H1 (cell line): Measurements from ENCODE around the gene PRLHR. TPM values are rescaled to one million over a fixed set of nuclear protein-coding genes. Genes with fewer than 3 reads are reported as not detected.

Source experiments
- CHD1 ChIP-seq: IDR thresholded peaks from 2 replicates; pipeline ENCODE4 v1.6.1; 2012; ENCODE audit warnings: low read depth, low read length, improper control_type of control experiment
- FOSL1 ChIP-seq: IDR thresholded peaks from 2 replicates; pipeline ENCODE4 v1.6.1; 2011; ENCODE audit warnings: mild to moderate bottlenecking, low read depth, low read length, moderate library complexity; ENCODE audit not compliant: insufficient read depth
- NRF1 ChIP-seq: IDR thresholded peaks from 2 replicates; pipeline ENCODE4 v1.6.1; 2011; ENCODE audit warnings: mild to moderate bottlenecking, low read depth, low read length, improper control_type of control experiment
- RAD21 ChIP-seq, 2 experiments: IDR thresholded peaks in 1 of 2; conservative IDR thresholded peaks in 1 of 2; 2 replicates each; pipeline ENCODE4 v1.6.1; 2011; ENCODE audit warnings: low read depth in 2 of 2, low read length in 2 of 2, improper control_type of control experiment in 1 of 2, inconsistent platforms in 1 of 2, mild to moderate bottlenecking in 1 of 2, moderate library complexity in 1 of 2
- RFX5 ChIP-seq: IDR thresholded peaks from 2 replicates; pipeline ENCODE4 v1.6.1; 2011; ENCODE audit warnings: low read depth, low read length, improper control_type of control experiment, borderline replicate concordance
- SIX5 ChIP-seq: IDR thresholded peaks from 2 replicates; pipeline ENCODE4 v1.6.1; 2011; ENCODE audit warnings: mild to moderate bottlenecking, low read depth, low read length
- SP1 ChIP-seq: IDR thresholded peaks from 2 replicates; pipeline ENCODE4 v1.6.1; 2011; ENCODE audit warnings: low read depth, low read length
- SP4 ChIP-seq: IDR thresholded peaks from 2 replicates; pipeline ENCODE4 v1.6.1; 2012; ENCODE audit warnings: low read length, inconsistent platforms
- SRF ChIP-seq: IDR thresholded peaks from 2 replicates; pipeline ENCODE4 v1.6.1; 2011; ENCODE audit warnings: mild to moderate bottlenecking, low read depth, low read length, moderate library complexity
- polyA plus RNA-seq, 7 experiments: library from polyadenylated mRNA; depleted of rRNA in 3 of 7; stranded (reverse) in 5 of 7; unstranded in 2 of 7; fragments of >200 nt in 5 of 7; fragments of 200-250 nt in 2 of 7; gene quantifications; 1 replicate in 5 of 7; 2 replicates in 1 of 7; 4 replicates in 1 of 7; pipeline versions ENCODE4 v1.2.1 to v1.2.3, GENCODE V29; 2011 to 2013; ENCODE audit warnings: missing spikeins in 2 of 7, mixed read lengths in 2 of 7
- total RNA-seq: library from RNA; stranded (reverse); fragmentation: NEBNext Ultra II Directional; extraction: Animal tissue kit (Norgen Biotek cat#: 25700); gene quantifications from 2 replicates; pipeline ENCODE4 v1.2.1, GENCODE V29; 2021
- TF ChIP-seq, protein P1 (sequence below), 3 experiments: IDR thresholded peaks; 1 replicate in 2 of 3; 2 replicates in 1 of 3; pipeline versions ENCODE4 v1.5.1 to v1.6.1; 2011; ENCODE audit warnings: low read length in 3 of 3, mild to moderate bottlenecking in 3 of 3, inconsistent platforms in 2 of 3, low read depth in 1 of 3, moderate library complexity in 1 of 3; ENCODE audit not compliant: insufficient read depth in 1 of 3; ENCODE audit errors: control extremely low read depth in 1 of 3

Gene PRLHR
- total and polyA plus RNA-seq, 2 of the 8 experiments (the other 6 are each of a cell fraction or from before 2014, with no cell fraction given), result not detected

DNA sequence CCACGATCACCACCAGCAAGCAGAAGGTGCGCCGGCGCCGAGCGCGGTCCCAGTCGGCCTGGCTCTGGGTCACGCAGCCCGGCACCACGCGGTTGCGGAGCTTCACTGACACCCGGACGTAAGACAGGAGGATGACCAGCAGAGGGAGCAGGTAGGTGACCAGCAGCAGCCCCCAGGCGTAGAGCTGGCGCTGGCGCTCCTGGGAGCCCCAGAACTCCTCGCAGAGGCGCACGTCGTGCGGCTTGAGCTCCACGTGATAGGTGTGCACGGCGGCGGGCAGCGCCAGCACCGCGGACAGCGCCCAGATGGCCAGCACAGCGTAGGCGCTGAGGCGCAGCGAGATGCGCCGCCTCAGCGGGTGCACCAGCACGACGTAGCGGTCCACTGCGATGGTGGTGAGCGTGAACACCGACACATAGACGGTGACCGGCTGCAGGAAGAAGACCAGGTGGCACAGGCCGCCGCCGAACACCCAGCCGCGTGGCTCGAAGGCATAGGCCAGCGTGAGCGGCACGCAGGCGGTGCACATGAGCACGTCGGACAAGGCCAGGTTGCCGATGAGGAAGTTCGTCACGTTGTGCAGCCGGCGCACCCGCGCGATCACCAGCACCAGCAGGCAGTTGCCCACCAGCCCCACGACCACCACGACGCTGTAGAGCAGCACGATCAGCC is 920 bp downstream of the PRLHR start (continued):
- TF ChIP-seq, protein P1, sequence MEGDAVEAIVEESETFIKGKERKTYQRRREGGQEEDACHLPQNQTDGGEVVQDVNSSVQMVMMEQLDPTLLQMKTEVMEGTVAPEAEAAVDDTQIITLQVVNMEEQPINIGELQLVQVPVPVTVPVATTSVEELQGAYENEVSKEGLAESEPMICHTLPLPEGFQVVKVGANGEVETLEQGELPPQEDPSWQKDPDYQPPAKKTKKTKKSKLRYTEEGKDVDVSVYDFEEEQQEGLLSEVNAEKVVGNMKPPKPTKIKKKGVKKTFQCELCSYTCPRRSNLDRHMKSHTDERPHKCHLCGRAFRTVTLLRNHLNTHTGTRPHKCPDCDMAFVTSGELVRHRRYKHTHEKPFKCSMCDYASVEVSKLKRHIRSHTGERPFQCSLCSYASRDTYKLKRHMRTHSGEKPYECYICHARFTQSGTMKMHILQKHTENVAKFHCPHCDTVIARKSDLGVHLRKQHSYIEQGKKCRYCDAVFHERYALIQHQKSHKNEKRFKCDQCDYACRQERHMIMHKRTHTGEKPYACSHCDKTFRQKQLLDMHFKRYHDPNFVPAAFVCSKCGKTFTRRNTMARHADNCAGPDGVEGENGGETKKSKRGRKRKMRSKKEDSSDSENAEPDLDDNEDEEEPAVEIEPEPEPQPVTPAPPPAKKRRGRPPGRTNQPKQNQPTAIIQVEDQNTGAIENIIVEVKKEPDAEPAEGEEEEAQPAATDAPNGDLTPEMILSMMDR (IDR thresholded peaks at IDR 0.05; ENCODE audit: control extremely low read depth in 1 of 3, insufficient read depth in 1 of 3, low read depth in 1 of 3, low read length in 3 of 3), result peak; percentile 85 to 98 (median 91)
- TF ChIP-seq SIX5, result no peak
- no peak for TF ChIP-seq CHD1
- no peak for TF ChIP-seq NRF1
- TF ChIP-seq RAD21 (IDR thresholded peaks at IDR 0.05 in 1 of 2, conservative IDR thresholded peaks at IDR 0.05 in 1 of 2; ENCODE audit: low read depth in 2 of 2, low read length in 2 of 2), result peak; percentile 77 to 85
- TF ChIP-seq RFX5, result no peak
- TF ChIP-seq SP4, result peak; percentile 39; the same call in 1 of the 2 replicates
- 0 out of 2 replicates have a peak, but pooled peaks have one; percentile 4 for TF ChIP-seq SRF
- no peak for TF ChIP-seq SP1
- no peak for TF ChIP-seq FOSL1
